Glomerular endothelial cell (primary cell): ENCODE measurements around the gene OGFOD2. TPM values are rescaled to one million over a fixed set of nuclear protein-coding genes. Genes with fewer than 3 reads are reported as not detected.

Experiments
- total RNA-seq: library from RNA; depleted of rRNA; stranded (reverse); fragments of >200 nt; gene quantifications from 2 replicates; pipeline ENCODE4 v1.2.3, GENCODE V29; 2015

OGFOD2 gene
- total RNA-seq, 1 donor from 2014 or later = 10.6 TPM

Other genes starting within 250 kb of the OGFOD2 start
- gene HCAR1, start 244.4 kb upstream of the OGFOD2 start, total RNA-seq = 0.15 and 0.18 TPM in 2 replicates
- gene DENR, start 222.4 kb upstream of the OGFOD2 start, total RNA-seq = 33.4 and 34.3 TPM in 2 replicates
- 0.15 and 0.23 TPM in 2 replicates for gene CCDC62, start 200.7 kb upstream of the OGFOD2 start, total RNA-seq
- gene HIP1R, start 139.8 kb upstream of the OGFOD2 start, total RNA-seq = 85.1 and 143 TPM in 2 replicates
- 49.3 and 66.9 TPM in 2 replicates for gene VPS37B, start 79.1 kb upstream of the OGFOD2 start, total RNA-seq
- gene ABCB9, start 8.8 kb upstream of the OGFOD2 start, total RNA-seq = 6.2 and 14.3 TPM in 2 replicates
- gene ARL6IP4, start 5.4 kb downstream of the OGFOD2 start, total RNA-seq = 189 and 247 TPM in 2 replicates
- gene PITPNM2, start 175.8 kb downstream of the OGFOD2 start, total RNA-seq = 20.2 and 30.2 TPM in 2 replicates